ENCODE measurements around the gene MYO9A. TPM values are rescaled to one million over a fixed set of nuclear protein-coding genes. Genes with fewer than 3 reads are reported as not detected.

The MYO9A gene
- total RNA-seq (2013; cell fraction: nucleolus; rRNA removed) = 185 and 197 TPM in 2 replicates
- total RNA-seq (2014; rRNA removed) (17.8 and 20.2 TPM in 2 replicates), total RNA-seq (2014; rRNA removed; fragmentation: Illumina TruSeq; extraction: Trizol) (25.3 and 28.3 TPM in 2 replicates), total RNA-seq (2021) (18.7 and 23.3 TPM in 2 replicates), polyA plus RNA-seq (2011; rRNA removed) (17.0 and 17.3 TPM in 2 replicates), polyA plus RNA-seq (2014; fragmentation: Illumina TruSeq; extraction: Trizol) (11.7 and 13.7 TPM in 2 replicates), polyA plus RNA-seq (2014; fragmentation: Nextera tagmentation; extraction: Ambion mirVana) (1 to 10 TPM; 3.3 to 5.9 TPM), polyA plus RNA-seq (2014; rRNA removed) (6.5 and 8.3 TPM in 2 replicates), polyA plus RNA-seq (2016; fragmentation: Nextera tagmentation; extraction: Ambion mirVana) (10 to 100 TPM; 10.6 to 12.7 TPM), polyA minus RNA-seq (2011; rRNA and poly(A)+ RNA removed) (71.1 and 101 TPM in 2 replicates), Bru-seq, nascent RNA (percentile 63 among the genes with signal in this experiment), BruChase-seq, experiment 1, labeled RNA remaining after a 6-hour chase (percentile 66 among the genes with signal in this experiment), BruChase-seq, experiment 2, labeled RNA remaining after a 2-hour chase (percentile 64 among the genes with signal in this experiment)
- 7.7 TPM for polyA plus RNA-seq (2011; ENCODE audit: low read depth)
- polyA plus RNA-seq (2011; cell fraction: cytosol; rRNA removed) = 10.5 and 13.0 TPM in 2 replicates
- polyA plus RNA-seq (2011; cell fraction: nucleus; rRNA removed) = 28.0 and 31.0 TPM in 2 replicates
- 7.7 and 8.6 TPM in 2 replicates for polyA plus RNA-seq (2012)
- 19.0 and 21.0 TPM in 2 replicates for polyA minus RNA-seq (2011; cell fraction: cytosol; rRNA and poly(A)+ RNA removed)
- 47.8 and 80.0 TPM in 2 replicates for polyA minus RNA-seq (2011; cell fraction: nucleus; rRNA and poly(A)+ RNA removed)
- long read RNA-seq, experiment 1, partial matches to known transcripts = 0 of 2 reads
- long read RNA-seq, experiment 1, other reads (novel, unspliced or antisense) = 2 of 2 reads
- long read RNA-seq, experiment 2, partial matches to known transcripts = 10 of 25 reads
- long read RNA-seq, experiment 2, other reads (novel, unspliced or antisense) = 15 of 25 reads

GRCh38 chr15:72118017-72118978 lies at the start of gene MYO9A, which contains the start of gene SENP8:
TSS of gene MYO9A (minus strand) at chr15:72118150. CDS start at chr15:72046563, 71,587 bp downstream.
TSS of gene SENP8 (plus strand) at chr15:72118403. CDS start at chr15:72139624, 21,221 bp downstream.
- peak; percentile 98 for FAIRE-seq
- ChIA-PET POLR2A (interaction anchor here (0.6 to 2.3 kb wide), 7 partner anchors 10 to 109 kb away, joined by 3 to 9 read pairs (median 4); no protein-coding TSS in a partner anchor), SMC1A (ENCODE audit: uncharacterized antibody, unreplicated experiment) (interaction anchor here (0.8 to 1.4 kb wide), 6 partner anchors 9 to 281 kb away, joined by 3 to 8 read pairs (median 3); no protein-coding TSS in a partner anchor), RAD21 (ENCODE audit: unreplicated experiment) (interaction anchor here (0.9 to 1.8 kb wide), 4 partner anchors 9 to 23 kb away, joined by 4 to 11 read pairs (median 6); no protein-coding TSS in a partner anchor), CTCF (interaction anchor here (0.9 to 2.6 kb wide), 4 partner anchors 15 to 337 kb away, joined by 3 to 8 read pairs (median 5); no protein-coding TSS in a partner anchor)
- TSS peak; percentile 85 for BruUV-seq (replicated peaks)
- Histone ChIP-seq H3K36me3 (ENCODE audit: control insufficient read depth in 2 of 2, insufficient read depth in 2 of 2, low read length in 1 of 2) (no peaks in the 10 kb centered on the region), H3K79me2 (ENCODE audit: control insufficient read depth, insufficient read depth, low read length) (peaks cover 18% of the 10 kb centered on the region), H3K27ac (ENCODE audit: control insufficient read depth, insufficient read depth) (peak within 1 kb of the TSS; percentile 91), H3K9ac (ENCODE audit: control insufficient read depth, insufficient read depth, low read length) (peak within 1 kb of the TSS; percentile 93), H3K27me3 (replicated peaks in 1 of 2; ENCODE audit: control insufficient read depth in 2 of 2, insufficient read depth in 2 of 2, low read length in 1 of 2) (no peaks in the 10 kb centered on the region), H3K4me2 (ENCODE audit: control insufficient read depth, insufficient read depth) (peak within 1 kb of the TSS; percentile 99), H4K20me1 (ENCODE audit: control insufficient read depth, insufficient read depth) (no peaks in the 10 kb centered on the region), H3K9me3 (replicated peaks; ENCODE audit: control insufficient read depth, insufficient read depth, low read length) (no peaks in the 10 kb centered on the region), H3K4me1 (ENCODE audit: control insufficient read depth, insufficient read depth, low read length) (peaks cover 8% of the 10 kb centered on the region), H3K4me3 (peak within 1 kb of the TSS; percentile 94), H2AFZ (ENCODE audit: control insufficient read depth, low read depth, low read length) (peak within 1 kb of the TSS; percentile 99)
- peak; percentile 78 for ATAC-seq
- DNase-seq (ENCODE audit: low read depth, low spot score) = peak; percentile 96
- intact Hi-C loops (cut with micrococcal nuclease; ENCODE audit: unreplicated experiment) = loop anchor here (1.0 kb wide), 1 partner anchor 23 kb away; no protein-coding TSS in a partner anchor
- in situ Hi-C loops (cut with MboI) = no loop called here
- under 1% methylated on average over 48 of the region's 69 CpGs for WGBS (ENCODE audit: insufficient coverage, insufficient replicate concordance, low lambda C conversion rate, missing lambda C conversion rate)
- TF ChIP-seq IRF4 (IDR thresholded peaks at IDR 0.05; ENCODE audit: low read depth, low read length) (no peak), MLLT1 (IDR thresholded peaks at IDR 0.05) (peak; percentile 45; the same call in 1 of the 2 replicates), SPI1 (IDR thresholded peaks at IDR 0.05; ENCODE audit: borderline replicate concordance, insufficient read depth, low read depth, low read length) (peak; percentile 21; the same call in 1 of the 2 replicates), NKRF (conservative IDR thresholded peaks at IDR 0.05) (peak; percentile 69; the same call in 1 of the 2 replicates), PBX3 (IDR thresholded peaks at IDR 0.05; ENCODE audit: insufficient replicate concordance, low read depth, low read length) (no peak), RCOR1 (conservative IDR thresholded peaks at IDR 0.05; ENCODE audit: low read depth, low read length) (no peak), ZBED1 (IDR thresholded peaks at IDR 0.05; ENCODE audit: borderline replicate concordance) (no peak), NFYB (IDR thresholded peaks at IDR 0.05; ENCODE audit: insufficient read depth, low read depth, low read length) (no peak), BACH1 (IDR thresholded peaks at IDR 0.05; ENCODE audit: borderline replicate concordance) (no peak; the same call in 1 of the 2 replicates)

Data from GM12878 (cell line).